GM18868 (cell line): ENCODE results near the gene ICAM1.
A peak's percentile ranks its signal among the peaks of the same experiment; 100 is the strongest.
"Not testable (repeated sequence)": the region's sequence is repeated elsewhere in the genome, so short reads cannot be mapped to it uniquely, and the experiment has no call there.

Source experiments
- ATAC-seq: cut with Tn5 transposase; IDR thresholded peaks from one replicate; pipeline ENCODE4 v1.9.1; 2021; ENCODE audit warnings: mild to moderate bottlenecking, moderate library complexity; ENCODE audit not compliant: unreplicated experiment

Gene ICAM1

GRCh38 chr19:10270616-10271394 is at the start of gene ICAM1:
ICAM1 (plus strand) TSS chr19:10271120; CDS start chr19:10271160, 40 bp downstream.
- peak; percentile 36 for ATAC-seq

GRCh38 chr19:10222201-10222890 is 48.6 kb upstream of the ICAM1 start:
- no peak for ATAC-seq

GRCh38 chr19:10223488-10224213 is 47.3 kb upstream of the ICAM1 start:
- ATAC-seq = no peak

- ATAC-seq = no peak
These were observed 46.6 kb upstream of the ICAM1 start for GRCh38 chr19:10224337-10224736.

- ATAC-seq = no peak
These were observed 44.9 kb upstream of the ICAM1 start for GRCh38 chr19:10226021-10226375.

- ATAC-seq = no peak
These were observed 44.4 kb upstream of the ICAM1 start for GRCh38 chr19:10226376-10227025.

GRCh38 chr19:10227026-10227971 is 43.6 kb upstream of the ICAM1 start:
- no peak for ATAC-seq

GRCh38 chr19:10228393-10228792 is 42.5 kb upstream of the ICAM1 start:
- no peak for ATAC-seq

- no peak for ATAC-seq
These were observed 42.0 kb upstream of the ICAM1 start for GRCh38 chr19:10228920-10229319.

GRCh38 chr19:10230173-10230860 is 40.6 kb upstream of the ICAM1 start:
- ATAC-seq = no peak

- ATAC-seq = no peak
These were observed 39.9 kb upstream of the ICAM1 start, which contains the start of gene S1PR2 for GRCh38 chr19:10230861-10231611. S1PR2 (minus strand) TSS chr19:10231331; CDS start chr19:10224905, 6,426 bp downstream.

GRCh38 chr19:10231612-10232228 is 39.2 kb upstream of the ICAM1 start:
- no peak for ATAC-seq

GRCh38 chr19:10233946-10234345 is 37.0 kb upstream of the ICAM1 start:
- ATAC-seq = no peak

- ATAC-seq = no peak
These were observed 35.9 kb upstream of the ICAM1 start for GRCh38 chr19:10235003-10235402.

- not testable (repeated sequence) for ATAC-seq
These were observed 35.5 kb upstream of the ICAM1 start for GRCh38 chr19:10235409-10235808.

- no peak for ATAC-seq
These were observed 33.2 kb upstream of the ICAM1 start for GRCh38 chr19:10237702-10238101.

- no peak for ATAC-seq
These were observed 32.6 kb upstream of the ICAM1 start for GRCh38 chr19:10238172-10238783.
